Neural progenitor cell (in vitro differentiated cells): ENCODE results near the gene NEGR1. TPM values are rescaled to one million over a fixed set of nuclear protein-coding genes. Genes with fewer than 3 reads are reported as not detected.
A peak's percentile ranks its signal among the peaks of the same experiment; 100 is the strongest.

Experiments
- DNase-seq: peaks from one replicate; pipeline ENCODE4 v3.0.0-alpha.2; 2016; ENCODE audit warnings: low spot score
- H2AFZ ChIP-seq: fragments of 200-600 bp; sonication (generic); replicated peaks from 2 replicates; pipeline ENCODE4 v1.6.1; 2016; ENCODE audit warnings: antibody characterized with exemption
- H3F3A ChIP-seq: fragments of 200-600 bp; sonication (generic); 2 replicates; pipeline ENCODE4 v1.6.1; 2016; ENCODE audit warnings: antibody characterized with exemption, low read depth
- H3K27ac ChIP-seq: fragments of 200-600 bp; sonication (generic); 2 replicates; pipeline ENCODE4 v1.5.1; 2016; ENCODE audit warnings: mild to moderate bottlenecking
- H3K27me3 ChIP-seq: fragments of 200-600 bp; sonication (generic); 2 replicates; pipeline ENCODE4 v1.6.1; 2016; ENCODE audit warnings: mild to moderate bottlenecking, moderate library complexity
- H3K36me3 ChIP-seq: fragments of 200-600 bp; sonication (generic); 2 replicates; pipeline ENCODE4 v1.5.1; 2016
- H3K4me1 ChIP-seq: fragments of 200-600 bp; sonication (generic); 2 replicates; pipeline ENCODE4 v1.6.1; 2016; ENCODE audit warnings: mixed run types
- H3K4me2 ChIP-seq: fragments of 200-600 bp; sonication (generic); 2 replicates; pipeline ENCODE4 v1.6.1; 2016
- H3K4me3 ChIP-seq: fragments of 200-600 bp; sonication (generic); 2 replicates; pipeline ENCODE4 v1.5.1; 2016
- H3K79me2 ChIP-seq: fragments of 200-600 bp; sonication (generic); 2 replicates; pipeline ENCODE4 v1.6.1; 2016; ENCODE audit warnings: low read depth
- H3K9ac ChIP-seq: fragments of 200-600 bp; sonication (generic); 2 replicates; pipeline ENCODE4 v1.6.1; 2016
- H3K9me3 ChIP-seq: fragments of 200-600 bp; sonication (generic); 2 replicates; pipeline ENCODE4 v1.5.1; 2016; ENCODE audit warnings: low read depth
- H4K20me1 ChIP-seq: fragments of 200-600 bp; sonication (generic); 2 replicates; pipeline ENCODE4 v1.6.1; 2016; ENCODE audit warnings: low read depth
- H3K27ac Mint-ChIP-seq: 3 replicates; pipeline ENCODE4 v1.8.0; 2021; ENCODE audit warnings: mixed read lengths
- H3K27me3 Mint-ChIP-seq: 2 replicates; pipeline ENCODE4 v1.8.0; 2022; ENCODE audit warnings: low read depth, mild to moderate bottlenecking, inconsistent platforms, moderate library complexity, mixed read lengths; ENCODE audit not compliant: insufficient read depth
- H3K36me3 Mint-ChIP-seq: 3 replicates; pipeline ENCODE4 v1.8.0; 2021; ENCODE audit warnings: mixed read lengths
- H3K4me1 Mint-ChIP-seq: 3 replicates; pipeline ENCODE4 v1.8.0; 2021; ENCODE audit warnings: mixed read lengths
- H3K4me3 Mint-ChIP-seq: 3 replicates; pipeline ENCODE4 v1.8.0; 2021; ENCODE audit warnings: mild to moderate bottlenecking, moderate library complexity, mixed read lengths
- H3K9me3 Mint-ChIP-seq: 3 replicates; pipeline ENCODE4 v1.8.0; 2020; ENCODE audit warnings: mixed read lengths
- CTCF ChIP-seq: fragments of 200-600 bp; sonication (generic); IDR thresholded peaks from 2 replicates; pipeline ENCODE4 v1.5.1; 2017; ENCODE audit warnings: antibody characterized with exemption, mild to moderate bottlenecking
- EZH2 ChIP-seq: fragments of 200-600 bp; sonication (generic); IDR thresholded peaks from 2 replicates; pipeline ENCODE4 v1.6.1; 2017; ENCODE audit warnings: antibody characterized with exemption, mild to moderate bottlenecking, moderate library complexity
- EZH2phosphoT487 ChIP-seq: fragments of 200-600 bp; sonication (generic); IDR thresholded peaks from 2 replicates; pipeline ENCODE4 v1.6.1; 2017; ENCODE audit warnings: antibody characterized with exemption
- total RNA-seq: library from RNA; depleted of rRNA; stranded (reverse); fragments of >200 nt; gene quantifications from 2 replicates; pipeline ENCODE4 v1.2.3, GENCODE V29; 2015; ENCODE audit warnings: low replicate concordance

NEGR1 gene
- total RNA-seq, 1 donor from 2014 or later: 0.62 TPM

- H4K20me1 ChIP-seq: no peaks in the 10 kb centered on the region
- no peak overlapping the region for H3K27ac ChIP-seq
- H3K4me1 ChIP-seq: no peaks in the 10 kb centered on the region
- no peaks in the 10 kb centered on the region for H3K9me3 ChIP-seq
- Mint-ChIP-seq H3K9me3 (no peaks in the 10 kb centered on the region), H3K36me3 (no peaks in the 10 kb centered on the region), H3K27me3 (no peaks in the 10 kb centered on the region), H3K4me3 (no peak overlapping the region), H3K27ac (no peak overlapping the region), H3K4me1 (no peaks in the 10 kb centered on the region)
- no peak overlapping the region for H3K4me3 ChIP-seq
- DNase-seq: no peak
- no peak overlapping the region for H3K4me2 ChIP-seq
- no peaks in the 10 kb centered on the region for H3F3A ChIP-seq
- TF ChIP-seq CTCF: no peak
- TF ChIP-seq EZH2phosphoT487: no peak
- no peak for TF ChIP-seq EZH2
- no peaks in the 10 kb centered on the region for H3K36me3 ChIP-seq
- no peak overlapping the region for H2AFZ ChIP-seq
- H3K79me2 ChIP-seq: no peaks in the 10 kb centered on the region
- H3K27me3 ChIP-seq: no peaks in the 10 kb centered on the region
- no peak overlapping the region for H3K9ac ChIP-seq
Observed at GRCh38 chr1:71649608-71650007, 632.7 kb downstream of the NEGR1 start.

- Histone ChIP-seq H3K27me3 (no peaks in the 10 kb centered on the region), H4K20me1 (no peaks in the 10 kb centered on the region), H3K79me2 (no peaks in the 10 kb centered on the region), H3K4me3 (no peak overlapping the region), H3F3A (no peaks in the 10 kb centered on the region), H2AFZ (peak overlapping the region; percentile 35), H3K9ac (no peak overlapping the region), H3K36me3 (no peaks in the 10 kb centered on the region), H3K4me2 (no peak overlapping the region), H3K9me3 (no peaks in the 10 kb centered on the region), H3K27ac (no peak overlapping the region), H3K4me1 (no peaks in the 10 kb centered on the region)
- Mint-ChIP-seq H3K36me3 (no peaks in the 10 kb centered on the region), H3K4me3 (no peak overlapping the region), H3K27me3 (no peaks in the 10 kb centered on the region), H3K9me3 (no peaks in the 10 kb centered on the region), H3K4me1 (no peaks in the 10 kb centered on the region), H3K27ac (no peak overlapping the region)
- DNase-seq: no peak
- TF ChIP-seq EZH2phosphoT487: no peak
- TF ChIP-seq CTCF: no peak
- TF ChIP-seq EZH2: no peak
Observed at GRCh38 chr1:71647513-71648300, 634.6 kb downstream of the NEGR1 start.

GRCh38 chr1:71645015-71645414 lies 637.3 kb downstream of the NEGR1 start:
- Histone ChIP-seq H3K79me2 (no peaks in the 10 kb centered on the region), H2AFZ (no peak overlapping the region), H3K9ac (no peak overlapping the region), H3K27me3 (no peaks in the 10 kb centered on the region), H3K9me3 (no peaks in the 10 kb centered on the region), H3K4me2 (no peak overlapping the region), H3K36me3 (no peaks in the 10 kb centered on the region), H3K4me1 (no peaks in the 10 kb centered on the region), H3K4me3 (no peak overlapping the region), H4K20me1 (no peaks in the 10 kb centered on the region), H3K27ac (no peak overlapping the region), H3F3A (no peaks in the 10 kb centered on the region)
- no peaks in the 10 kb centered on the region for H3K9me3 Mint-ChIP-seq
- no peak overlapping the region for H3K4me3 Mint-ChIP-seq
- no peaks in the 10 kb centered on the region for H3K36me3 Mint-ChIP-seq
- H3K27me3 Mint-ChIP-seq: no peaks in the 10 kb centered on the region
- TF ChIP-seq EZH2: no peak
- TF ChIP-seq EZH2phosphoT487: no peak
- no peak for TF ChIP-seq CTCF
- H3K27ac Mint-ChIP-seq: no peak overlapping the region
- DNase-seq: no peak
- H3K4me1 Mint-ChIP-seq: peaks cover 3% of the 10 kb centered on the region
